Non-pigmented ciliary epithelial cell (primary cell): Measurements from ENCODE around the gene CLK3.

Experiments used
- DNase-seq: peaks from one replicate; pipeline ENCODE4 v3.0.0-alpha.2; 2010; ENCODE audit warnings: low read depth

The CLK3 gene

GRCh38 chr15:74603789-74604705, 11.6 kb upstream of the CLK3 start:
- DNase-seq = no peak

GRCh38 chr15:74604983-74605794, 10.4 kb upstream of the CLK3 start:
- DNase-seq = no peak

- no peak for DNase-seq
Measured at GRCh38 chr15:74605795-74606150, 9.9 kb upstream of the CLK3 start.

GRCh38 chr15:74608786-74609185, 6.8 kb upstream of the CLK3 start:
- DNase-seq = no peak

- no peak for DNase-seq
Measured at GRCh38 chr15:74609938-74610301, 5.7 kb upstream of the CLK3 start.

GRCh38 chr15:74610302-74610951, 5.2 kb upstream of the CLK3 start:
- DNase-seq = no peak

GRCh38 chr15:74611341-74611740, 4.3 kb upstream of the CLK3 start:
- DNase-seq = no peak

- no peak for DNase-seq
Measured at GRCh38 chr15:74611834-74612233, 3.8 kb upstream of the CLK3 start.

- DNase-seq = no peak
Measured at GRCh38 chr15:74612677-74613076, 3.0 kb upstream of the CLK3 start.

GRCh38 chr15:74613089-74613952, 2.3 kb upstream of the CLK3 start:
- DNase-seq = no peak

GRCh38 chr15:74613953-74614743, 1.5 kb upstream of the CLK3 start:
- no peak for DNase-seq

GRCh38 chr15:74614744-74615507, 710 bp upstream of the CLK3 start:
- DNase-seq = no peak

- no peak for DNase-seq
Measured at GRCh38 chr15:74616366-74616939, 817 bp downstream of the CLK3 start.

- no peak for DNase-seq
Measured at GRCh38 chr15:74616996-74617395, 1.4 kb downstream of the CLK3 start.

GRCh38 chr15:74618841-74619596, 3.4 kb downstream of the CLK3 start:
- DNase-seq = no peak

GRCh38 chr15:74619916-74620635, 4.4 kb downstream of the CLK3 start:
- no peak for DNase-seq

GRCh38 chr15:74620636-74621545, 5.3 kb downstream of the CLK3 start:
- no peak for DNase-seq
